ENCODE results near the gene PDE11A. TPM values are rescaled to one million over a fixed set of nuclear protein-coding genes. Genes with fewer than 3 reads are reported as not detected.

The PDE11A gene
- total RNA-seq, 1 experiment from 2014 or later, result 0.61 TPM

GRCh38 chr2:177585234-177585863 is 487.2 kb downstream of the PDE11A start:
- ATAC-seq, result no peak
- no peak for TF ChIP-seq CEBPB (IDR thresholded peaks at IDR 0.05; ENCODE audit: low read depth)
- no peak for TF ChIP-seq ZNF274 (IDR thresholded peaks at IDR 0.05; ENCODE audit: low read depth, low read length)
- TF ChIP-seq RAD21 (IDR thresholded peaks at IDR 0.05; ENCODE audit: low read depth), result no peak
- no peak for TF ChIP-seq TCF7L2 (IDR thresholded peaks at IDR 0.05; ENCODE audit: borderline replicate concordance, extremely low read depth, insufficient read depth, insufficient read length)
- no peak for TF ChIP-seq CBX3 (IDR thresholded peaks at IDR 0.05; ENCODE audit: low read depth)
- no peak for TF ChIP-seq ZBTB33 (IDR thresholded peaks at IDR 0.05; ENCODE audit: extremely low read depth, insufficient replicate concordance, low read length)
- TF ChIP-seq POLR2A (IDR thresholded peaks at IDR 0.05; ENCODE audit: borderline replicate concordance, extremely low read depth, insufficient read depth, insufficient read length), result no peak
- no peak for TF ChIP-seq YY1 (IDR thresholded peaks at IDR 0.05; ENCODE audit: extremely low read depth, insufficient replicate concordance, low read depth, low read length)
- TF ChIP-seq FOSL1 (IDR thresholded peaks at IDR 0.05; ENCODE audit: low read depth), result no peak
- no peak for TF ChIP-seq SIN3A (IDR thresholded peaks at IDR 0.05; ENCODE audit: low read depth)
- TF ChIP-seq MAX (IDR thresholded peaks at IDR 0.05), result no peak
- no peak for TF ChIP-seq REST (IDR thresholded peaks at IDR 0.05; ENCODE audit: low read depth)
- TF ChIP-seq ATF3 (IDR thresholded peaks at IDR 0.05), result no peak
- TF ChIP-seq JUND (IDR thresholded peaks at IDR 0.05), result no peak
- no peak for TF ChIP-seq SRF (IDR thresholded peaks at IDR 0.05; ENCODE audit: low read depth)
- no peak for TF ChIP-seq EGR1 (IDR thresholded peaks at IDR 0.05; ENCODE audit: low read depth)
- TF ChIP-seq SP1 (IDR thresholded peaks at IDR 0.05; ENCODE audit: low read depth), result no peak
- no peaks in the 10 kb centered on the region for H3K36me3 ChIP-seq (ENCODE audit: control insufficient read depth in 1 of 2, insufficient read depth in 2 of 2, low read length in 2 of 2)
- DNase-seq (ENCODE audit: low read depth, low spot score), result no peak
- H2AFZ ChIP-seq (ENCODE audit: low read depth, low read length, poor library complexity, severe bottlenecking), result no peak overlapping the region
- H4K20me1 ChIP-seq (ENCODE audit: insufficient read depth), result no peaks in the 10 kb centered on the region
- POLR2A ChIA-PET, result no interaction called here
- H3K79me2 ChIP-seq (ENCODE audit: insufficient read depth, low read length), result no peaks in the 10 kb centered on the region
- CTCF ChIA-PET, result interaction anchor here (2.7 kb wide), 1 partner anchor 19 kb away, joined by 9 read pairs; no protein-coding TSS in a partner anchor
- no peak overlapping the region for H3K9ac ChIP-seq (ENCODE audit: low read length)
- H3K9me3 ChIP-seq (ENCODE audit: control insufficient read depth in 1 of 2, insufficient read depth in 1 of 2, low read depth in 1 of 2, low read length in 2 of 2), result no peaks in the 10 kb centered on the region
- no peaks in the 10 kb centered on the region for H3K9me2 ChIP-seq (ENCODE audit: insufficient read depth)
- RAD21 ChIA-PET (ENCODE audit: low non-redundant PET in 1 of 2, low total read pairs in 2 of 2, uncharacterized antibody in 2 of 2, unreplicated experiment in 2 of 2), result no interaction called here
- H3K4me1 ChIP-seq (ENCODE audit: control insufficient read depth in 1 of 2, insufficient read depth in 2 of 2, low read length in 2 of 2), result no peaks in the 10 kb centered on the region; a peak in 1 of 4 replicates
- no peak overlapping the region for H3K4me3 ChIP-seq (replicated peaks in 1 of 2; ENCODE audit: low read depth in 1 of 2, low read length in 2 of 2)
- no peak overlapping the region for H3K4me2 ChIP-seq (ENCODE audit: low read length)
- intact Hi-C loops (cut with micrococcal nuclease), result no loop called here
- H3K27ac ChIP-seq (ENCODE audit: low read depth, low read length), result no peak overlapping the region
- no TSS peak for BruUV-seq (replicated peaks)
- H3K27me3 ChIP-seq (ENCODE audit: insufficient read depth, low read length), result no peaks in the 10 kb centered on the region
